GM23248 (cell line): ENCODE measurements around the gene PITHD1.

Source experiments
- EZH2 ChIP-seq: fragments of 200-600 bp; sonication (generic); IDR thresholded peaks from 2 replicates; pipeline ENCODE4 v1.6.1; 2018; ENCODE audit warnings: antibody characterized with exemption, mild to moderate bottlenecking; ENCODE audit not compliant: insufficient read depth, poor library complexity, severe bottlenecking
- EZH2phosphoT487 ChIP-seq: fragments of 200-600 bp; sonication (generic); IDR thresholded peaks from 2 replicates; pipeline ENCODE4 v1.6.1; 2018; ENCODE audit warnings: antibody characterized with exemption, moderate library complexity, mild to moderate bottlenecking, low read depth; ENCODE audit not compliant: insufficient read depth

- no peak for TF ChIP-seq EZH2phosphoT487
- TF ChIP-seq EZH2: no peak
Measured at GRCh38 chr1:23768733-23769132, 9.5 kb upstream of the PITHD1 start.
